Kidney capillary endothelial cell (primary cell): ENCODE measurements around the gene TMEM38B.

ENCODE experiments used
- DNase-seq: peaks from one replicate; pipeline ENCODE4 v3.0.0-alpha.2; 2018; ENCODE audit warnings: low spot score

Gene TMEM38B

DNA sequence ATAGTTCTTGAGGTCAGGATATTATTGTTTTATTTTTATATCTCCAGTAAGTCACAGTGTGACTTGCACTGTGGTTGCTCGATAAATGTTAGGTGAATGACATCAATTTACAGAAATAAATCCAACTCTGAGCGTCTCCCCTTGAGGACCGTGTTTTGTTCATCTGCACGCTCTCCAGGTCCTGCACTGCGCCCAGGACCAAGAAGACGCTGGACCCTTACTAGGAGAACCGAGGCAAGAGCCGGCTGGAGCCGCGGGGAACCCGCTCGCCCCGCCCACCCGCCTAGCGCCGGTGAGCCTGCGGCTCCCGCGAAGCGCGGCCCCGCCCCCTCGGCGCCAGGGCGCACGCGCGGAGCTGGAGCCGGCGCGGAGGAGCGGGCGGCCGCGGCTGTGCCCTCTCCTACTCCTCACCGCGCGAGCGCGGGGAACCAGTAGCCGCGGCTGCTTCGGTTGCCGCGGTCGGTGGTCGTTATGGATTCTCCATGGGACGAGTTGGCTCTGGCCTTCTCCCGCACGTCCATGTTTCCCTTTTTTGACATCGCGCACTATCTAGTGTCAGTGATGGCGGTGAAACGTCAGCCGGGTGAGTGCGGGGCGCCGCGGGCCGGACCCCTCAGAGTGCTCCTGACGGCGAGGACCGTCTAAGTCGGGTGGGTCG is at the start of gene TMEM38B:
Gene TMEM38B, plus strand, starts transcription at position 352 of the 658 bp plus-strand sequence. Its CDS starts 120 bp downstream, at position 472.
- DNase-seq, result peak; percentile 72

GRCh38 chr9:105646879-105647594 is 47.3 kb upstream of the TMEM38B start:
- no peak for DNase-seq

DNA sequence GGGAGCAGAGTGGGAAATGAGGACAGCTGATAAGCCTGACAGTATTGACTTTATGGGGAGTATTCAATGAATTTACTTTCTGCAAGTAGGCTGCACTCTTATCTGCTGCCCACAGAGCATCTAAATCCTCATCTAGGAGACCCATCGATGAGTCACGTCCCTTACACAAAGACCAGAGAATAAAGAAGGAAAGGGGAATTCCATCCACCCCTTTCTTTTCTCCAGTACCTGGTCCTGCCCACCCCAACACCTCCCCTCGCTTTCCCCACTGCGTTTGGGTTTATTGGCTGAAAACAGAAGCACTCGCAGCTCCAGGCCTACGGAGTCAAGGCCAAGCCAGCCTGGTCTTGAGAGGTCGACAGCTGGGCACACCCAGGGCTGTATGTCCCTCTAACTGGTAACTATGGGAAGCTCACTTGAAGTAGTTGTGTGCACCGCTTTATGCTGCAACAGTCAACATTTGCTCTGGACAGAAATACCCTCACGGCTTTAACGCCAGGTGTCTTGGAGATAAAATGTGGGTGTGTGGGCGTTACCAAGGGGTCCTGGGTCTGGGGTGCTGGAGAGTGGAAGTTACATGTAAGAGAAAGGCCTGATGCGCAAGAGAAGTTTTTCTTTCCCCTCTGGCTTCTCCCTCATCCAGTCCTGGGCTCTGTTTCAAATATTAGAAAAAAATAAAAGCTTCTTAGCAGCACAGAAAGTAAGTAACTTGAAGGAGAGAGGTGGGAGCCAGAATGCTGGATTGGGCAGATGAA is 46.6 kb upstream of the TMEM38B start:
- DNase-seq, result no peak

GRCh38 chr9:105651806-105652205 is 42.5 kb upstream of the TMEM38B start:
- no peak for DNase-seq

DNA sequence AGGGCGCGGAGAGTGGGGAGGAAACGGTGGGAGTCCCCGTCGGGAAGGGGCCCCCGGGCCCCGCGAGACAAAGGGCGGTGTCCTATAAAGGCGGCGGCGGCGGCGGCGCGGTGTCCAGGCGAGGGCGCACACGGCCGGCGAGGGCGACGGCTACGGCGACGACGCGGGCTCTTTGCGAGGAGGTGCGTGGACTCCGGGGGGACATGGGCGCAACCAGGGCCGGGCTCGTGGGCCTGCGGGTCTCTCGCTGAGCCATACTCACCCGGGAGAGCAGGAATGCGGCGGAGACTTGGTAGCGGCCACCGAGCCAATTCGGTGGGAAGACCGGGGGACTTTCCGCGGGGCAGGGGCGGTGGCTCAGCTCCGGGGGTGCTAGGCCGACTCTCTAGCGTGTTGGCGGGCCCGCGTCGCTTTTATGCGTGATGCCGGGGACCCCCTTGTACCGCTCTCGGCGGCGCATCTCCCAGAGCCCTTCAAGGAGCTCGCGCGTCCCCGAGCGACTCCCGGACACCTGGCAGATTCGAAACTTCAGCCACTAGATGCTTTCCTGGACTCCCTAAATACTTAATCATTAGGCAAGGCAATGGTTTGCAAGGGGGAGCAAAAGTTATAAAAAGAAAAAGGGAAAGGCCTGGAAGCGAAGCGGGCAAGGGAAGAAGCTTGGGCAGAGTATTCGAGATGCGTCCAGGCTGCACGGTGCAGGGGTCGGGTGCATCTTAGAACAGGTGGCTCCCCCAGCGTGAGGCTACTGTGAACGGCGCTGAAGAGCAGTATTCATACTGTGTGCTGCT is 38.0 kb upstream of the TMEM38B start:
- no peak for DNase-seq

DNA sequence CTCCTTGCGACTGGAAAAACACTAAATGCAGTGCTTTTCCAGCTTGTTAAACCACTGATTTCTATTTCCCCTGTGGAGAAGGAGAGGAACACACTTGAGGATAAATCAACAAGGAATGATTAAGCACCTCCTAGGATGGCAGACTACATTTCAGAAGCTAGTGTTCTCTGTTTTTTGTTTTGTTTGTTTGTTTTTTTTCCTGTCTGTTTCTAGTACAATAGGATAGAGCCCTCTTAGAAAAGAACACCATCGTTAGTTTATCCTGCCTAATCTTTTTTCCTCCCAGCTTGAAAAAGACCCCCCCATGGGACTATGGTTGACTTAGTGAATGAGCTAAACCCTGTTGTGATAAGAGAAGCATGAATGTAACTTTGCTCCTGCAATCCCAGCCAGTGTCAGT is 36.0 kb upstream of the TMEM38B start:
- no peak for DNase-seq

DNA sequence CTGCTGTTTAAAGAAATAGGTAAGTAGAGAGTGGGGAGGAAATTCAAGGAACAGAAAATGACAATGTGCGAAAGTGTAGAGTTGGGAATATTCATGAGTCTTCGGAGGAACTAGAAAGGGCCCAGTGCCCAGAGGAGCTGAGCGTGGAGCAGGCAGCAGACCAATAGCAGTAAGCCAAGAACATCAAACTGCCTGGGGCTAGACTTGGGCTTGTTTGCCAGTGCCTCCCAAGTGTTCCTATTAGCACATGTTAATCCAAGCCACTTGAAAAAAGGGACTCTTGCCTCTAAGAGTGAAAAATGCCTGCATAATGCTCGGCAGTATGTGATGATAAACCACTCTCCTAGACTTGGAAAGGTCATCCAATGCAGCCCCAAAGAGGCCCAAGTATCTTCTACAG is 33.3 kb upstream of the TMEM38B start:
- no peak for DNase-seq

GRCh38 chr9:105662184-105663104 is 31.9 kb upstream of the TMEM38B start, which contains the start of gene TAL2:
Gene TAL2, plus strand, starts transcription at chr9:105662457. Its CDS starts 40 bp downstream, at chr9:105662497.
- no peak for DNase-seq

DNA sequence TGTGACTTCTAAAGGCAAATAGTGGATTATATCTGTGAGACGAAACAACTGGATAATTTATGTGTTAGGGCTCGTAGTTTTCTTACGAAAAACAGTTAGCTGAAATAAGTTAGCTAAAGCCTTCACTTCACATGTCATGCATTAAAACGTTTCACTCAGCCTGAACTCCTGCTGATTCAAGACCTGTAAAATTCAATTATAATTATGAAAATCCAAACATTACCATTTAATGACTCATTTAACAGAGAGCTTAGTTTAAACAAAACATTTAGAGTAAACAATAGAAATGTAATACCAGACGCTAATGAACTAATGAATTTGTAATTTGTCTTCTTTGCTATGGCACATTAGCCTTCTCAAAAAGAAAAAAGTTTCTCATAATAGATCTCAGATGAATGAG is 30.4 kb upstream of the TMEM38B start:
- no peak for DNase-seq

DNA sequence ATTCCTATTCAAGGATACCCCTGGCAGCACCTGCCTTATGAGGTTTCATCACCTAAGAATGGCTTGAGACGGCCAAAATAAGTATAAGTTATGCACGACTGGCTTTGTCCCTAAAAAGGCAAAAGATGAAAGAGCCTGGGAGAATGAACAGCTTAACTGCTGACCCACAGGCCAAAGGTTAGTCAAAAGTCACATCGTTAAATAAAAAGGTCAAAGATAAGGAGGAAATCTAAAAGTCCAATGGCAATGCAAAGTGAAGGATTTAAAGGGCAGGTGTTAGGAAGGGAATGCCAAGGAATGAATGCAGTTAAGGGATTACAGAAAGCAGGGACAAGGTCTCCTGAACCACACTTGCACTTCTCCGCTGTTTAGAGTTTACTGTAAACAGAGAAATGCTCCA is 26.5 kb upstream of the TMEM38B start:
- no peak for DNase-seq

GRCh38 chr9:105670315-105670714 is 24.0 kb upstream of the TMEM38B start:
- DNase-seq, result no peak

DNA sequence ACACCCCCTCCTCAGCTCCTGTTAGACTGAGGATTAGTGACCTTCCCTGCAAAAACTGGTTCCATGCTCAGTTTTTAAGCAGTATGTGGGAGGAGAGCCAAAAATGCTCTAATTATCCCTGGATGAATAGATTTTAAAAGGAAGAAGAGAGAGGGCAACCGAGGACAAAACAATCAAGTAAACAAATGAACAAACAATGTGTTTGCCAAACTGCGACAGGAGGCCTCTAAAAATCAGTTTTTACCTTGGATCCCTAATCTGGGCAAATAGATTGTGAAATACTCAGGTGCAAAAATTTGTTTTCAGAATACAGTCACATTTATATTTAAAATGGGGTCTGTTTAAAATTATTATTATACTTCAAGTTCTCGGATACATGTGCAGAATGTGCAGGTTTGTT is 23.6 kb upstream of the TMEM38B start:
- DNase-seq, result no peak

- DNase-seq, result no peak
Observed at GRCh38 chr9:105672711-105673234, 21.6 kb upstream of the TMEM38B start.

DNA sequence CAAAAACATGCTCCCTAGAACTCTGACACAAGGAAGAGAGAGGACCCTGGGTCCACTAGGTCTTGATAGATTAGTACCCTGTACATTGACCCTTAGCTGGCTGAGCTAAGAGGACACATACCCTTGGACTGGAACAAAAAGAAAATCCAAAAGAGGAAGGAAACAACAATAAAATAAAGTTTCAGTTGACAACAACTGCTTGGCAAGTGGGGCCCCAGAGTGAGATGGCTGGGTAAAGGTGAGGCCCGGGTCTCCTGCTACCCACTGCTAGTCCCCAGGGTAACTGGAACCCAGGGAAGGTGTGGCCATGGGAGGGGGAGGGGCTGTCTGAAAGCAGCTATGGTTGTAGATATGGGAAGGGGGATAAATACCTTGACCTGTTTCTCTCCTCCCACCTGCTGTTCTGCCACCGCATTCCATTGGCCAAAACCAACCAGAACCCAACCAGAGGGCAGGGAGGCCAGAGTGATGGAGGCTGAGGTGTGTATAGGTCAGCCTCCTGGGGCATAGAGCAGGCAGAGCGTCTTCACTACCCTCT is 20.4 kb upstream of the TMEM38B start:
- DNase-seq, result no peak

DNA sequence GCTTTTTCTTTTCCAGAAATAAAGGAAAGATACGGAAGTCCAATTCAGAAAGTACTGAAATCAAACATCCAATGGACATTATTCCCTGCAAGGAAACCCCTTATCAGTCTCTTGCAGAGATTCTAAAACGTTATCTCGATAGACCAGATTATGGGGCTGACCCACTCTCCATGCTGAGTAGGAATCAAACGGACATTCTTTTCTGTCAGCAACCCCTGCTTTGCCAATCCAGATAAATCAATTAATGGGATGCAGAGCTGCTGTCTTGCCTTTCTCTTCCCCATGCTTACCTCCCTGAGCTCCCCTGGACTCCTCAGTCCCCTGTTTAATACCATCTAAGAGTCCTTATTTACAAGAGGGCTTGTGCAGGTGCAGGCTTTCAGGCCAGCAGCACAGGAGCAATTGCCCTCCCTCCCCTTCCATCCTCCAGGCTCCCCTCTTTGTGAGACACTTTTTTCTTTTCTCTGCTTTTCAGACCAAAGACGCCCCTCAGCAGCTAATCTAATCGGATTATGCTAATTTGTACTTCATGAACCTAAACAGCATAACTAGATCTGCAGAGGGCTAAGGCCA is 17.9 kb upstream of the TMEM38B start:
- DNase-seq, result no peak

DNA sequence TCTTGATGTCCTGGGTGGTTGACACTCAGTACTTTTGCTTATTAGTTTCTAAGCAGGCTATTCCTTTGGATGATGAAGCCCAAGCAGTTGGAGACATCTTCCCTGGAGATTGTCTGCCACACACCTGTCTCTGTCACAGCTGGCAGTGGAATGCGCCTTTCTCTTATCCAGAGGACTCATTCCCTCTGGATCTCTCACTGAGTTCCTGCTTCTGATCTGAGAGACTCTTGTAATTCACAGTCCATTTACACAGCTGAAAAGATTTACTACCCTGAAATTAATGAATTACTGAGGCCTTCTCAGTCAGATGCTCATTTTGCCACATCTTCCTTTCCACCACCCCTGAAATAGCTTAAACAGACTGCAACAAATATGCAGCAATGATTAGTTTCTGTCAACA is 16.2 kb upstream of the TMEM38B start:
- no peak for DNase-seq

DNA sequence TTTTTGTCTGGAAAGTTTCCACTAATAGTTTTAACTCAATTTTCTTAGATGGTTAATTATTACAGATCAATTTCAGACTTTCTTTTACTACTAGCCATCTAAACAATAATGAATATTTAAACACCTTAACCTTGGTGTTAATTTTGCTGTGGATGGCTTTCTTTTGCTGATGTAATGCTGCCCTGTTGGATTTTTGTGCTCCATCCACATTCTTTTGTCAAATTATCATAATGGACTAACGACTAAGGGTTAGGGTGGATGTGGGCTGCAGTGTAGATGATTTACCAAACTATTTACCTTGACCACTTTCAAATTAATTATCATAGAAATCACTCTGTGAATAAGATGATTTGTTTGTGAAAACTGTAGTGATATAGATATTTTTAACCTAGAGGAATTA is 15.6 kb upstream of the TMEM38B start:
- DNase-seq, result no peak

DNA sequence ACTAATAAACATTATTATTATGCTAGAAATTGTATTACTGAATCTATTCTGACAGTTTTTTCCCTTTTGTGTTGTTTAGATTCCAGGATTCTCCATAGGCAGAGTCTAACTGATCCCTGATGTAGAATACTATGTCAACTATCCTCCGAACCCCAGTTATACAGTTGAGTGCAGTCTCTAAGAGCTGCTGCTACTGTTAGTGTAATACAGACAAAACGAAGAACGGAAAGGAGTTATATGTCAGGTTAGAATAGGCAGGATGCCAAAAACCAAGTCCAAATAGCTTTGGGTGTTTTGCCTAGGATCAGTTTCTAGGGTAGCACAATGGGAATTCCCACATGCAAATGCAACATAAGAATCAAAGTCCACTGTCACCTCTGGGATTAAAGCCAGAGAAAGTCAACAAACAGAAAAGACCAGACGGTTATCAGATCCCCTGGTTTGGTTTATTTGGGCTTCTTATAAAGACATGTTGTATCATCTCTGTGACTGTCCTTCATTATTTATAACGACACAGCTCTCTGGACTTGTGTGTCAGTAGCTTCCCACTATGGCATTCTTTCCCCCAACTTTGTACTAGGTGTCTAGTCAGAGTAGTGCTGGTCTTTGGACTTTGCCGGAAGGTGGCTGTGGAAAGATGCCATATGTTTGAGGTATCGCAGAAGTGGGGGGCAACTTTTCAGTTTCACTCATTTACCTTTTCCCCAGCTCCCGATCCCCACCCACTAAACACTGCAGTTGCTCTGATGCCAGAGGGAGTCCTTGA is 14.9 kb upstream of the TMEM38B start:
- no peak for DNase-seq

DNA sequence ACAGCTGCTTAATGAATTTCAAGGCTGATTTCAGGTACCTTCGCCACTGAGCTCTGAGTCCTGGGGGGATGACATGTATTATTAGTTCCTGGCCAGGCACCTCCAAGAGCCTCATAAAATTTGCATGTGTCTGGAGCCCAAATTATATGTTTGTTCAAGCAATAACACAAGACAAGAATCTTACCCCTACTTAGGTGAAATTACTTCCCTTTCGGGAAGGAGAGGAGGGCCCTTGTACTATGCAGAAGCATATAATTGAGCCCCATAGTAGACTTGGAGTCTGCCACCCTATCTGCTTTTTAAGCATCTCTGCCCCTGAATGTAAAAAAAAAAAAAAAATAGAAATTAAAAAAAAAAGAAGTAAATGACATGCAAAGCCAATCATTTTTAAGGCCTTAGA is 13.0 kb upstream of the TMEM38B start:
- DNase-seq, result no peak
